GM12891 (cell line): ENCODE results near the gene RTN4RL1.
A peak's percentile ranks its signal among the peaks of the same experiment; 100 is the strongest.

Source experiments
- DNase-seq: peaks from one replicate; pipeline ENCODE4 v3.0.0; 2011; ENCODE audit warnings: low spot score; ENCODE audit not compliant: insufficient read length
- FAIRE-seq: peaks from 2 replicates; lab custom pipeline; 2011; peaks lifted over from hg19 to GRCh38; lab: Jason Lieb, UNC
- PAX5 ChIP-seq: IDR thresholded peaks from 2 replicates; pipeline ENCODE4 v1.6.1; 2011; ENCODE audit warnings: low read length, moderate library complexity, mild to moderate bottlenecking; ENCODE audit not compliant: insufficient read depth, severe bottlenecking
- POLR2A ChIP-seq: IDR thresholded peaks from 2 replicates; pipeline ENCODE4 v1.6.1; 2011; ENCODE audit warnings: low read depth, low read length, control low read depth
- POLR2AphosphoS5 ChIP-seq: IDR thresholded peaks from 2 replicates; pipeline ENCODE4 v1.6.1; 2011; ENCODE audit warnings: low read depth, low read length, control low read depth
- POU2F2 ChIP-seq: IDR thresholded peaks from 2 replicates; pipeline ENCODE4 v1.6.1; 2011; ENCODE audit warnings: low read depth, mild to moderate bottlenecking, control low read depth, low read length, moderate library complexity
- SPI1 ChIP-seq: IDR thresholded peaks from 2 replicates; pipeline ENCODE4 v1.6.1; 2011; ENCODE audit warnings: low read depth, low read length, control low read depth
- TAF1 ChIP-seq: IDR thresholded peaks from 2 replicates; pipeline ENCODE4 v1.6.1; 2011; ENCODE audit warnings: low read depth, low read length, control low read depth

The RTN4RL1 gene

DNA sequence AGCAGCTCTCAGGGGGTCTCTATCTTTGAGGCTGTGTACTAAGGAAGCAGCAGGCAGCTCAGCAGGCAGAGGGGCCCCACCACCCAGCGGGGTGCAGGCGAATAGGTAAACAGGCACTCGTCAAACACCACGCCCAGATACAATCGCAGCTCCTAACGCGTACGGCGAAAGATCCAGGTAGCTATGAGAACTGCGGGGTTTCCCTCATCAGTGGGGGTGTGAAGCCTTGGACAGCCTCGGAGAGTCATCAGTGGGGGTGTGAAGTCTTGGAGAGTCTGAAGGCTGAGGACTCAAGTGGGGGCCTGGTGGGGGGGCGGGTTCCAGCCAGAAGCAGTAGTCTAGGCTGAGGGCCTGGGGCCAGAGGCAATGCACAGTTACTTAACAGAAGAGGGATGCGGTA, 69.0 kb downstream of the RTN4RL1 start:
- FAIRE-seq (no peak), DNase-seq (no peak)
- TF ChIP-seq TAF1 (no peak), POU2F2 (no peak)

DNA sequence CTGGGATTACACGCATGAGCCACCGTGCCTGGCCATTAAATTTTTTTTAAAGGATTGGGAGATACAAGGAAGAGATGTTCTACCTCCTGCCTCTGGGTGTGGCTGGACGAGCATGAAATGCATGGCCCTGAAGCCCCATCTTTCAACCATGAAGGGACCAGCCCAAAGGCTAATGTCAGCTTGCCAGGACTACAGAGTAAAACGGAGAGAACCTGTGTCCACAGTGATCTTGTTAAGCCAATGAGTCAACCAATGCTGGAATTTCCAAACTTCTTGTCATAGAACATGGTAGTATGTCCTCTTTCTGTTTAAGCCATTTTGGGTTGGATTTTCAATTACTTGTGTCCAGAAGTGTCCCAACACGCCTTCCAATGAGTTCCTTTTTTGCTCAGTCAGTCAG, 71.3 kb downstream of the RTN4RL1 start:
- no peak for FAIRE-seq
- no peak for DNase-seq

DNA sequence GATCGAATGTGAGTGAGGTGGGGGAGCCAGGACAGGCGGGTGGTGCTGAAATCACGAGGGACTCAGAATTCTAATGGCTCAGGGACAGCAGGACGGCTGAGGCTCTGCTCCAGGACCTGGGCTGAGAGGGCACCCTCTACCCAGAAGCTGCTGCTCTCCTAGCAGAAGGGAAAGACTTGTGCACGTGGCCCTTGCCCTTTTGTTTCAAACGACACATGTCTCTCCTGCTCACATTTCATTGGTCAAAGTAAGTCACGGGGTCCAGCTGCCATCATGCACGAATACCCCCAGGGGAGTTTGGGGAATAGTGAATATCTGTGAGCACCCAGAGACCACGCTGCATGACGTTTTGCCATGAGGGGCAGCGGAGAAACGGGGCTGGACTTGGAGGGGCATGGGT, 73.2 kb downstream of the RTN4RL1 start:
- DNase-seq: no peak

More for the DNA sequence above, 71.3 kb downstream of the RTN4RL1 start:
- no peak for TF ChIP-seq POLR2AphosphoS5
- TF ChIP-seq PAX5: no peak
- no peak for TF ChIP-seq SPI1
- no peak for TF ChIP-seq POU2F2
- TF ChIP-seq TAF1: no peak
- TF ChIP-seq POLR2A: no peak

DNA sequence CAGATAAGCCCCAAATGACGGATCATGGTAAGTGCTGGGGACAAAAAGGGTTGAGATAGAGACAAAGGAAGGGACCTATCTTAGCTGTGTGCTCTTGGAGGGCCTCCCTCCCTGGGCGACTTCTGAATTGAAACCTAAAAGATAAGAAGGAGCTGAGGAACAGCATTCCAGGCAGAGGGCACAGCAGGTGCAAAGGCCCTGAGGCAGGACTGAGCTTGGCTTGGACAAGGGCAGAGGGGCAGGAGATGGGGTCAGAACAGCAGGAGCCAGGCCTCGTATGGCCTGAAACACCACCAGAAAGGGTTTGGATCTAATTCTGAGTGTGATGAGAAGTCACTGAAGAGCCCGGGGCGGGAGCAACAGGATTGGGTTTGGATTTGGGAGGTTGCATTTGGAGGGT, 75.4 kb downstream of the RTN4RL1 start:
- no peak for DNase-seq
- no peak for FAIRE-seq
- TF ChIP-seq POLR2AphosphoS5: no peak
- TF ChIP-seq POU2F2: no peak
- no peak for TF ChIP-seq PAX5
- no peak for TF ChIP-seq SPI1
- no peak for TF ChIP-seq TAF1
- TF ChIP-seq POLR2A: no peak

More for the DNA sequence above, 73.2 kb downstream of the RTN4RL1 start:
- FAIRE-seq: no peak
- TF ChIP-seq POLR2A (no peak), POLR2AphosphoS5 (no peak), TAF1 (no peak)

DNA sequence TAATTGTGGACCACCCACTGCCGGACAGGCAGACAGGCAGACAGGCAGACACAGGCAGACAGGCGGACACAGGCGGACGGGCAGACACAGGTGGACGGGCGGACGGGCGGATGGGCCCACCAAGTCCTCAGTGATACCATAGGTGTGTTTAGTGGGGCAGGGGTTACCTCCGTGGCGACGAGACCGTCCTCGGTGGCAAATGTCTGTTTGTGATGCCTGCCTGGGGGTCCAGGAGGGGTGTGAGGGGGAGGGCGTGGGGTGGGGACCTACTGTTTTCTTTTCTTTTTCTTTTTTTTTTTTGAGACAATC, 76.7 kb downstream of the RTN4RL1 start:
- TF ChIP-seq POLR2A: no peak
- no peak for TF ChIP-seq POLR2AphosphoS5
- no peak for TF ChIP-seq POU2F2
- no peak for TF ChIP-seq TAF1
- TF ChIP-seq SPI1: no peak
- TF ChIP-seq PAX5: no peak
- FAIRE-seq: no peak
- DNase-seq: no peak

DNA sequence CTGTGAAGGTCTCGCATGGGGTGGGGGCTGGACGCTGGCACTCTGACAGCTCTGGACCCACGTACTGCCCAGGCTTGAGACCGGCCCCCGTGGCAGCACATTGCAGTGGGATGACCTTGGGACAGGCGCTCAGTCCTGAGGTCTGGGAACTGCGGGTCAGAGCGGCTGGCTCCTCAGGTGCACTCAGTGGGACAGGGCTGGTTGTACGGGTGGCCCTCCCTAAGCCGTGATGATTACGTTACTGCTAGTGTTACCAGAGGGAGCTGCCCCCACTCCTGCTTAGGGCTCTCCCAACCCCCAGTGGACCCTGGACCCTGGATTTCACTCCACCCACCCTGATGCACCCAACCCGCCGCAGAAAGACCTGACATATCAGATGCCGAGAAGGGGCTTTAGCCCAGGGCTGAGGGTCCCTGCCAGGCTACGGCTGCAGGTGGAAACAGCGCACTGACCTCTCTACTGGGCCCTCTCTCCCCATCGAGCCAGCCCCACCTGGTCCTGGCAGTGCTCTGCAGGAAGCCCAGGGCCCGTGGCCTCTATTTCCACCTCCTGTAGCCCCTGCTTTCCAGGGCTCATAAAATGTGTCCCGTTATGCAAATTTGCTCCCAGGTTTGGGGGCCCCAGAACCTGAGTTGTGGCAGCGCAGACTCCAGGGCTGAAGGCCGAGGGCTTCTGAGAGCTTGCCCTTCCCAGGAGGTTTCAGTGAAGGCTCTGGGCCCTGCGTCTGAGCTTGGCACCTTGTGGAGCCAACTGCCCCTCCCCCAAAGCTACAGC, 77.2 kb downstream of the RTN4RL1 start:
- FAIRE-seq (no peak), DNase-seq (no peak)
- TF ChIP-seq POU2F2: no peak
- TF ChIP-seq TAF1: no peak
- TF ChIP-seq PAX5: no peak
- no peak for TF ChIP-seq POLR2A
- no peak for TF ChIP-seq SPI1
- TF ChIP-seq POLR2AphosphoS5: no peak

DNA sequence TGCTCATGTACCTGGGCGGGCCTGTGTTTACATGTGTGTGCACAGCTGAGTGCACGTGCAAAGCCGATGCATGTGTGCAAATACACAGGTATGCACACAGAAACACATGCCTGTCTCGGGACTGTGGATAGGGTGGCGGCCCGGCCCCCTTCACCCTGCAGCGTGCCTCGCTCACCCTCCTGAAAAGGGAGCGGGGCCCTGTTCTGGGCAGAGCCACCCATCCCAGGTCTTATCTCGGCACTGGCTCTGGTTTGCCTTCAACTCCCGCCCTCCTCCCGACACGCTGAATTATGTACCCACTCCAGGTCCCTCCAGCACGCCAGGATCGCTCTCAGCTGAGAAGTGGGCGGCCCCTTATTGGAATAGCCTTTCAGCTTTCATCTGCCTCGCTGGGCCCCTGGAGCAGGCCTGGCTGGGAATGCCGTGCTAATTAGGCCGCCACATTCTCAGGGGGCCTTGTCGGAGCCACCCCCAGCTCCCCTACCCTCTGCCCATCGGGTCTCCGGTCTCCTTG, 77.8 kb downstream of the RTN4RL1 start:
- TF ChIP-seq POLR2A: no peak
- no peak for FAIRE-seq
- DNase-seq: no peak

DNA sequence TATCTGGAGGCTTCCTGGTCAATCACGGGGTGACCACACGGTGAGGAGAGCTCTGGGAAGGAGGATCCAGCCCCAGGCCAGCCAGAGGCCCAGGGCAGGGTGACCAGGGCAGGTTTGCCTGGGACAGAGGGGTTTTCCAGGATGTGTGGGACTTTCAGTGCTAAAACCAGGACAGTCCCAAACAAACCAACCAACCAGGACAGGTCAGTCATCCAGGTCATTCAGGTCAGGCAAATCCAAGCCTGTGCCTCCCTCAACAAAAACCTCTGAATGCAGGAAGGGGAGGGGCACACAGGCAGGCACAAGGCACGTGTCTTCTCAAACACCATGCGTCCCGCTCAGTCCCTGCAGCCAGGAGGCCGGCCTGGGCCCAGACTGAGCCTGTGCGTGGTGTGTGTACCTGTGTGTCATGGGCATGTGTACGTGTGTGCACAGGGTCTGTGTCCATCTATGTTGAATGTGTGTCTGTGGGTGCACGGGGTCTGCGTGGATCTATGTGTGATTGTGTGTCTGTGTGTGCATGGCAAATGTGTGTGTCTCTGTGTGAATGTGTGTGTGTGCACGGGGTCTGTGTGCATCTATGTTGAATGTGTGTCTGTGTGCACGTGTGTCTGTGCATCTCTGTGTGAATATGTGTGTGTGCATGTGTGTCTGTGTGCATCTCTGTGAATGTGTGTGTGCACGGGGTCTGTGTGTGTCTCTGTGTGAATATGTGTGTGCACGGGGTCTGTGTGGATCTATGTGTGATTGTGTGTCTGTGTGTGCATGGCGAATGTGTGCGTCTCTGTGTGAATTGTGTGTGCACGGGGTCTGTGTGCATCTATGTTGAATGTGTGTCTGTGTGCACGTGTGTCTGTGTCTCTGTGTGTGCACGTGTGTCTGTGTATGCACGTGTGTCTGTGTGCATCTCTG, 78.9 kb downstream of the RTN4RL1 start:
- DNase-seq (no peak), FAIRE-seq (peak; percentile 69)
- TF ChIP-seq POLR2AphosphoS5 (no peak), POU2F2 (no peak), TAF1 (no peak), SPI1 (no peak), POLR2A (no peak), PAX5 (no peak)

DNA sequence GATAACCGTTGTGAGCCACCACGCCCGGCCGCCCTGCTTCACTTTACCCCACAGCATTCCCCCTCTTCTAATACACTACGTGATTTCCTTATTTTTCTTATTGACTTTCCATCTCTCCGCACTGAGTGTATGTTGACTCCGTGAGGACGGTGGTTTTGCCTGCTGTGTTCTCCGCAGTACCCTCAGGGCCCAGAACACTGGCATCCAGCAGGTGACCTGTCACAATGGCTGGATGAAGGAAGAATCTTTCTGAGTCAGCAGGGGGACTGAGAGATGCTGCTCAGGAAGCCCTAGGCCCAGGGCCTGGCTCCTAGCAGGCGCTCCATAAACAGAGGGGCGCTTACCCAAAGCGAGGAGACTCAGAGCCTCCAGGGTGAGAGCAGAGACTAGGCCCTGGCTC, 79.5 kb downstream of the RTN4RL1 start:
- FAIRE-seq (no peak), DNase-seq (no peak)
- TF ChIP-seq POLR2A (no peak), POU2F2 (no peak), SPI1 (no peak), PAX5 (no peak), POLR2AphosphoS5 (no peak), TAF1 (no peak)

DNA sequence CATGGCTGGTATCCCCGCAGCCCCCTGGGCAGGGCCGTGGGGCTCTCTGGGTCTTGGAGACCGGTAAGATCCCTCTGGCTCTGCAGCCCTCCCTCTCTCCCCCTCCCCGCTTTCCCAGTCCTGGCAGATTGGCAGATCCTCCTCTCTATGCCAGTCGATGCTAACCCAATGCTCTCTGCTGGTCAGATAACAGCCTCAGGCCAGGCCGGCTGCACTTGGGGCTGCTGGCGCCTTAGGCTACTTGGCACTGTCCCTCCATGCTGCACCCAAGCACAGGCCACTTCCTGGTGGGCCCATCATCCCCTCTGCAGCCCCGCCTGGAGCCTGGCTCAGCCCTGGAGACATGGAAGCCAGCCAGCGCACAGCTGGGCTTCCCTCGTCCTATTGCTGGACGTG, 81.7 kb downstream of the RTN4RL1 start:
- no peak for DNase-seq
- TF ChIP-seq POLR2AphosphoS5: no peak
- TF ChIP-seq SPI1: no peak
- no peak for TF ChIP-seq POLR2A
- TF ChIP-seq TAF1: no peak
- TF ChIP-seq PAX5: no peak
- TF ChIP-seq POU2F2: no peak
- no peak for FAIRE-seq
